Liver (tissue), 3 donors: ENCODE measurements around the gene ALDH8A1.

ENCODE experiments used
- EGR1 ChIP-seq, 2 donors: IDR thresholded peaks; 2 replicates each; pipeline ENCODE4 v1.6.1; 2016 to 2018; ENCODE audit warnings: antibody characterized with exemption in 2 of 2, low read depth in 2 of 2
- TF ChIP-seq, protein P1 (sequence below): fragments of 150-350 bp; IDR thresholded peaks from 2 replicates; pipeline ENCODE4 v1.5.1; 2017; ENCODE audit warnings: improper control_type of control experiment, low read depth, low read length; ENCODE audit not compliant: missing input control
- TF ChIP-seq, protein P2 (sequence below): IDR thresholded peaks from 2 replicates; pipeline ENCODE4 v1.6.1; 2016; ENCODE audit warnings: antibody characterized with exemption
- donor health status: healthy.
- donor health status: healthy.

GRCh38 chr6:134930463-134930862 lies 19.4 kb downstream of the ALDH8A1 start:
- TF ChIP-seq EGR1 (IDR thresholded peaks at IDR 0.05; ENCODE audit: low read depth in 2 of 2), result no peak
- TF ChIP-seq, protein P1, sequence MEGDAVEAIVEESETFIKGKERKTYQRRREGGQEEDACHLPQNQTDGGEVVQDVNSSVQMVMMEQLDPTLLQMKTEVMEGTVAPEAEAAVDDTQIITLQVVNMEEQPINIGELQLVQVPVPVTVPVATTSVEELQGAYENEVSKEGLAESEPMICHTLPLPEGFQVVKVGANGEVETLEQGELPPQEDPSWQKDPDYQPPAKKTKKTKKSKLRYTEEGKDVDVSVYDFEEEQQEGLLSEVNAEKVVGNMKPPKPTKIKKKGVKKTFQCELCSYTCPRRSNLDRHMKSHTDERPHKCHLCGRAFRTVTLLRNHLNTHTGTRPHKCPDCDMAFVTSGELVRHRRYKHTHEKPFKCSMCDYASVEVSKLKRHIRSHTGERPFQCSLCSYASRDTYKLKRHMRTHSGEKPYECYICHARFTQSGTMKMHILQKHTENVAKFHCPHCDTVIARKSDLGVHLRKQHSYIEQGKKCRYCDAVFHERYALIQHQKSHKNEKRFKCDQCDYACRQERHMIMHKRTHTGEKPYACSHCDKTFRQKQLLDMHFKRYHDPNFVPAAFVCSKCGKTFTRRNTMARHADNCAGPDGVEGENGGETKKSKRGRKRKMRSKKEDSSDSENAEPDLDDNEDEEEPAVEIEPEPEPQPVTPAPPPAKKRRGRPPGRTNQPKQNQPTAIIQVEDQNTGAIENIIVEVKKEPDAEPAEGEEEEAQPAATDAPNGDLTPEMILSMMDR, result no peak
- TF ChIP-seq, protein P2, sequence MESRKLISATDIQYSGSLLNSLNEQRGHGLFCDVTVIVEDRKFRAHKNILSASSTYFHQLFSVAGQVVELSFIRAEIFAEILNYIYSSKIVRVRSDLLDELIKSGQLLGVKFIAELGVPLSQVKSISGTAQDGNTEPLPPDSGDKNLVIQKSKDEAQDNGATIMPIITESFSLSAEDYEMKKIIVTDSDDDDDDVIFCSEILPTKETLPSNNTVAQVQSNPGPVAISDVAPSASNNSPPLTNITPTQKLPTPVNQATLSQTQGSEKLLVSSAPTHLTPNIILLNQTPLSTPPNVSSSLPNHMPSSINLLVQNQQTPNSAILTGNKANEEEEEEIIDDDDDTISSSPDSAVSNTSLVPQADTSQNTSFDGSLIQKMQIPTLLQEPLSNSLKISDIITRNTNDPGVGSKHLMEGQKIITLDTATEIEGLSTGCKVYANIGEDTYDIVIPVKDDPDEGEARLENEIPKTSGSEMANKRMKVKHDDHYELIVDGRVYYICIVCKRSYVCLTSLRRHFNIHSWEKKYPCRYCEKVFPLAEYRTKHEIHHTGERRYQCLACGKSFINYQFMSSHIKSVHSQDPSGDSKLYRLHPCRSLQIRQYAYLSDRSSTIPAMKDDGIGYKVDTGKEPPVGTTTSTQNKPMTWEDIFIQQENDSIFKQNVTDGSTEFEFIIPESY, result no peak
